ENCODE results near the gene KLHL3.

The KLHL3 gene

DNA sequence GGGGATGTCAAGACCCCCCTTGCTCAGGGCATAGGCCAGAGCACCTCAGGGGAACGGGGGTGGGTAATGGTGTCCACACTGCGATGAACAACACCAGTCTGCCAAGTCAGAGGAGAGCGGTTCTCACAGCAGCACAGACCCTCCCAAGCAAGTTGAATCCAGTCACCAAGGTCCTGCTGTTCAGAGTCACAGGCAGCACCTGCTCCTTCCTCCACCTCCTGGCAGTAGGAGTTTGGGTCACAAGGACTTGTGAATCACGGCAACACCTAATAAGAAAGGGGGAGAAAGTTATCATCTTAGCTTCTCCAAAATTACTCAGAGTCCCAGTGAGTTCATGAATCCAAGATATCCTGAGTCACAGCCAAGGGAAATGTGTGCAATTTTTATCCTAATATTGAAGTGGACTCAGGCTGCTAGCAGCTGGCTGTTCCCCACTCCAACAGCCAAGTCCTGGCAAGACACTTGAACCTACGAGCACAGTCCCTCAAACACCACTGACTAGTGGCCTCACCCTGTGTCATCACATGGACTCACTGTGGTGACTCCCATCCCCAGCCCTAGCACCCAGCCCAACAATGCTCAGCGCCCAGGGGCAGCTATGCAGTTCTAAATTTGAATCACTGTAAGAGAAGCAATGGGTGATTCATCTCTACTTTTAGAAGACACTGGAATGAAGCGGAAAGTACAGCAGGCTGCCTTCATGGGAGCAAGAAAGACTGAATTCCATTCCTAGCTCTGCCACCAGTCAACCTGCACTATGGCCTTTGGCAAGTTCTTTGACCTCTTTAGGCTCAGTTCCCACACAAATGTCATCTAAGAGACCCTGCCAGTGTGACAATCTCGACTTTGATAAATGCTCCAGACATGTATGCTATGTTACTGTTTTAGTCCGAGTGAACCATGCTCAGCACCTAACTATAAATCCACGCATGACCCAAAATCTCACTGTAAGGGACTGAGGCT, 113.7 kb downstream of the KLHL3 start:
- Histone ChIP-seq H3K27ac (ENCODE audit: extremely low read depth, low read depth, low read length) (no peak overlapping the region), H3K36me3 (ENCODE audit: control insufficient read depth in 2 of 2, insufficient read depth in 1 of 2, low read length in 2 of 2) (no peaks in the 10 kb centered on the region), H3K9me3 (ENCODE audit: control insufficient read depth, insufficient read depth, low read depth, low read length) (no peaks in the 10 kb centered on the region), H3K4me3 (ENCODE audit: low read depth, low read length) (no peak overlapping the region), H3K4me1 (ENCODE audit: control insufficient read depth, insufficient read depth, low read length) (no peaks in the 10 kb centered on the region)
- POLR2A ChIA-PET = no interaction called here
- TF ChIP-seq ZNF747 (tag by site-specific recombination; IDR thresholded peaks at IDR 0.05) (no peak), SCRT2 (tag by site-specific recombination; IDR thresholded peaks at IDR 0.05) (no peak), ZNF114 (tag by site-specific recombination; IDR thresholded peaks at IDR 0.05) (no peak), RBAK (tag by site-specific recombination; IDR thresholded peaks at IDR 0.05) (no peak), ZNF529 (tag by site-specific recombination; IDR thresholded peaks at IDR 0.05; ENCODE audit: insufficient replicate concordance) (no peak), ZNF654 (tag by site-specific recombination; IDR thresholded peaks at IDR 0.05; ENCODE audit: low read depth) (no peak), ZNF426 (tag by site-specific recombination; IDR thresholded peaks at IDR 0.05) (no peak), ZNF610 (tag by site-specific recombination; IDR thresholded peaks at IDR 0.05; ENCODE audit: borderline replicate concordance) (no peak), ZNF555 (tag by site-specific recombination; conservative IDR thresholded peaks at IDR 0.05) (no peak)
- TF ChIP-seq, protein P1, sequence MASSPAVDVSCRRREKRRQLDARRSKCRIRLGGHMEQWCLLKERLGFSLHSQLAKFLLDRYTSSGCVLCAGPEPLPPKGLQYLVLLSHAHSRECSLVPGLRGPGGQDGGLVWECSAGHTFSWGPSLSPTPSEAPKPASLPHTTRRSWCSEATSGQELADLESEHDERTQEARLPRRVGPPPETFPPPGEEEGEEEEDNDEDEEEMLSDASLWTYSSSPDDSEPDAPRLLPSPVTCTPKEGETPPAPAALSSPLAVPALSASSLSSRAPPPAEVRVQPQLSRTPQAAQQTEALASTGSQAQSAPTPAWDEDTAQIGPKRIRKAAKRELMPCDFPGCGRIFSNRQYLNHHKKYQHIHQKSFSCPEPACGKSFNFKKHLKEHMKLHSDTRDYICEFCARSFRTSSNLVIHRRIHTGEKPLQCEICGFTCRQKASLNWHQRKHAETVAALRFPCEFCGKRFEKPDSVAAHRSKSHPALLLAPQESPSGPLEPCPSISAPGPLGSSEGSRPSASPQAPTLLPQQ (tag by site-specific recombination; IDR thresholded peaks at IDR 0.05) = no peak
- TF ChIP-seq, protein P2, sequence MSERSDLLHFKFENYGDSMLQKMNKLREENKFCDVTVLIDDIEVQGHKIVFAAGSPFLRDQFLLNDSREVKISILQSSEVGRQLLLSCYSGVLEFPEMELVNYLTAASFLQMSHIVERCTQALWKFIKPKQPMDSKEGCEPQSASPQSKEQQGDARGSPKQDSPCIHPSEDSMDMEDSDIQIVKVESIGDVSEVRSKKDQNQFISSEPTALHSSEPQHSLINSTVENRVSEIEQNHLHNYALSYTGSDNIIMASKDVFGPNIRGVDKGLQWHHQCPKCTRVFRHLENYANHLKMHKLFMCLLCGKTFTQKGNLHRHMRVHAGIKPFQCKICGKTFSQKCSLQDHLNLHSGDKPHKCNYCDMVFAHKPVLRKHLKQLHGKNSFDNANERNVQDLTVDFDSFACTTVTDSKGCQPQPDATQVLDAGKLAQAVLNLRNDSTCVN (tag by site-specific recombination; optimal IDR thresholded peaks at IDR 0.05) = no peak
- TF ChIP-seq, protein P3, sequence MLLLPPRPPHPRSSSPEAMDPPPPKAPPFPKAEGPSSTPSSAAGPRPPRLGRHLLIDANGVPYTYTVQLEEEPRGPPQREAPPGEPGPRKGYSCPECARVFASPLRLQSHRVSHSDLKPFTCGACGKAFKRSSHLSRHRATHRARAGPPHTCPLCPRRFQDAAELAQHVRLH (tag by site-specific recombination; IDR thresholded peaks at IDR 0.05) = no peak
- CTCF ChIA-PET = interaction anchor here (0.5 to 2.7 kb wide), 5 partner anchors 7 to 382 kb away, joined by 3 to 13 read pairs (median 3); no protein-coding TSS in a partner anchor

DNA sequence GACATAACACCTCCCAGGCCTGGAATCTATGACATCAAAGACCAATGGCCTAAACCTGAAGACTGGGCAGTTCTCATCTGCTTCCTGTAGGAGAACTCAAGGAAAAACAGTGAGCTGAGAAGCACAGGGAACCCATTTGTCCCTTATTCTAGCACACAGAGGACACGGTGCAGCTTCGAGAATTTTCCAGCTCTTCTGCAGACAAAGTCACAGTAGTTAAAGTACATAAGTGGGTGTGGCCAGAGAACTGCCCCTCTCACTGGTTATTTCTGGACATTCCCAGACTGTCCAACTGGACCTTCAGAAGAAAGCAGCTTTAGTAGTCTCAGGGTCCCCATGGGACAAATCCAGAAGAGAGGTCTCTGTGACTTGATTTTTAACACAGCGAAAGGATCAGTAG, 114.6 kb downstream of the KLHL3 start:
- H3K4me1 ChIP-seq (ENCODE audit: control insufficient read depth, insufficient read depth, low read length) = no peaks in the 10 kb centered on the region

More for the DNA sequence above, 114.6 kb downstream of the KLHL3 start:
- no peak overlapping the region for H3K27ac ChIP-seq (ENCODE audit: extremely low read depth, low read depth, low read length)
- POLR2A ChIA-PET = no interaction called here
- H3K36me3 ChIP-seq (ENCODE audit: control insufficient read depth in 2 of 2, insufficient read depth in 1 of 2, low read length in 2 of 2) = no peaks in the 10 kb centered on the region
- H3K9me3 ChIP-seq (ENCODE audit: control insufficient read depth, insufficient read depth, low read depth, low read length) = no peaks in the 10 kb centered on the region
- TF ChIP-seq ZNF202 (tag by site-specific recombination; IDR thresholded peaks at IDR 0.05; ENCODE audit: borderline replicate concordance) (no peak), SP3 (tag by site-specific recombination; IDR thresholded peaks at IDR 0.05) (no peak), GLIS1 (tag by site-specific recombination; IDR thresholded peaks at IDR 0.05) (no peak), YY2 (tag by site-specific recombination; IDR thresholded peaks at IDR 0.05) (no peak)
- TF ChIP-seq, protein P4, sequence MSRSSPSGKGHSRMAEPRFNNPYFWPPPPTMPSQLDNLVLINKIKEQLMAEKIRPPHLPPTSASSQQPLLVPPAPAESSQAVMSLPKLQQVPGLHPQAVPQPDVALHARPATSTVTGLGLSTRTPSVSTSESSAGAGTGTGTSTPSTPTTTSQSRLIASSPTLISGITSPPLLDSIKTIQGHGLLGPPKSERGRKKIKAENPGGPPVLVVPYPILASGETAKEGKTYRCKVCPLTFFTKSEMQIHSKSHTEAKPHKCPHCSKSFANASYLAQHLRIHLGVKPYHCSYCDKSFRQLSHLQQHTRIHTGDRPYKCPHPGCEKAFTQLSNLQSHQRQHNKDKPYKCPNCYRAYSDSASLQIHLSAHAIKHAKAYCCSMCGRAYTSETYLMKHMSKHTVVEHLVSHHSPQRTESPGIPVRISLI (tag by site-specific recombination; IDR thresholded peaks at IDR 0.05) = no peak
- H3K4me3 ChIP-seq (ENCODE audit: low read depth, low read length) = no peak overlapping the region
- CTCF ChIA-PET = interaction anchor here (0.5 to 2.7 kb wide), 3 partner anchors 8 to 318 kb away, joined by 3 to 13 read pairs (median 3); no protein-coding TSS in a partner anchor
